Measurements from ENCODE around the gene CLMN.

DNA sequence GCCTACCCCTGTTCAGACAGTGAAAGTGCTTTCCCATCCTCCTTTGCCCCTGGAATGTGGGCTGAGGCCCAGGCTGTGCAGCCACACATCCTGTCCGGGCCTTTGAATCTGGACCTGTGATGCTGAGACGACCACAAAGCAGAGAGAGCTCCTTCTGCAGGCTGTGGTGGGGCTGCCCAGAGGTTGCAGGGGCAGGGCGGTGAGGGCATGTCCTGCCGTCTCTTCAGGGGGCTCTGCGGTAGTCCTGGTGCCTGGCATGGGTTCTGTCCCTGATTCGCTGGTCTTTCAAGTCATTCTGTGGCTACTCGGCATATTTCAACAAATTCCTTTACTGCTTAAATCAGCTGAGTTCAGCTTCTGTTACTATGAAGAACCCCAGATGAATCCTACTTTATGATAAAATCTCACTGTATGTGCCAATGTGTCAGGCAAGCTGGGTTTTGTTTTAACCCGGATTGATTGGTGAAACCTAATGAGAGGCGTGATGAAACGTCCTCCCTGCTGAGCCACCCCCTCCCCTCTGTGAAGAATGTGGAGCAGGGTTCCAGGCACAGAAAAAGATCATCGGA is 99.0 kb downstream of the CLMN start:
- no peak for TF ChIP-seq CTCF (IDR thresholded peaks at IDR 0.05)
- no peak for TF ChIP-seq EZH2 (IDR thresholded peaks at IDR 0.05)

All from neural progenitor cell (in vitro differentiated cells).